Memory B cell (primary cell): ENCODE data around the gene KCNJ18.
"Not testable (repeated sequence)": the region's sequence is repeated elsewhere in the genome, so short reads cannot be mapped to it uniquely, and the experiment has no call there.

ENCODE experiments used
- ATAC-seq: fragments of 150-1000 bp; cut with Tn5 transposase; 2 replicates; pipeline ENCODE4 v1.10.0; 2021; ENCODE audit warnings: low read depth, mild to moderate bottlenecking, moderate library complexity
- DNase-seq, 2 donors: peaks; one replicate each; pipeline ENCODE4 v3.0.0; 2022; ENCODE audit warnings: low spot score in 2 of 2
- H3K27ac Mint-ChIP-seq: one replicate; pipeline ENCODE4 v1.8.0; 2022; ENCODE audit warnings: mild to moderate bottlenecking, moderate library complexity, mixed read lengths
- H3K27me3 Mint-ChIP-seq: one replicate; pipeline ENCODE4 v1.8.0; 2022; ENCODE audit warnings: mixed read lengths
- H3K36me3 Mint-ChIP-seq: one replicate; pipeline ENCODE4 v1.8.0; 2022; ENCODE audit warnings: mild to moderate bottlenecking, mixed read lengths
- H3K4me1 Mint-ChIP-seq: one replicate; pipeline ENCODE4 v1.8.0; 2022; ENCODE audit warnings: mixed read lengths
- H3K4me3 Mint-ChIP-seq: one replicate; pipeline ENCODE4 v1.8.0; 2022; ENCODE audit warnings: mild to moderate bottlenecking, moderate library complexity, mixed read lengths
- H3K9me3 Mint-ChIP-seq: one replicate; pipeline ENCODE4 v1.8.0; 2022; ENCODE audit warnings: mixed read lengths

Gene KCNJ18

DNA sequence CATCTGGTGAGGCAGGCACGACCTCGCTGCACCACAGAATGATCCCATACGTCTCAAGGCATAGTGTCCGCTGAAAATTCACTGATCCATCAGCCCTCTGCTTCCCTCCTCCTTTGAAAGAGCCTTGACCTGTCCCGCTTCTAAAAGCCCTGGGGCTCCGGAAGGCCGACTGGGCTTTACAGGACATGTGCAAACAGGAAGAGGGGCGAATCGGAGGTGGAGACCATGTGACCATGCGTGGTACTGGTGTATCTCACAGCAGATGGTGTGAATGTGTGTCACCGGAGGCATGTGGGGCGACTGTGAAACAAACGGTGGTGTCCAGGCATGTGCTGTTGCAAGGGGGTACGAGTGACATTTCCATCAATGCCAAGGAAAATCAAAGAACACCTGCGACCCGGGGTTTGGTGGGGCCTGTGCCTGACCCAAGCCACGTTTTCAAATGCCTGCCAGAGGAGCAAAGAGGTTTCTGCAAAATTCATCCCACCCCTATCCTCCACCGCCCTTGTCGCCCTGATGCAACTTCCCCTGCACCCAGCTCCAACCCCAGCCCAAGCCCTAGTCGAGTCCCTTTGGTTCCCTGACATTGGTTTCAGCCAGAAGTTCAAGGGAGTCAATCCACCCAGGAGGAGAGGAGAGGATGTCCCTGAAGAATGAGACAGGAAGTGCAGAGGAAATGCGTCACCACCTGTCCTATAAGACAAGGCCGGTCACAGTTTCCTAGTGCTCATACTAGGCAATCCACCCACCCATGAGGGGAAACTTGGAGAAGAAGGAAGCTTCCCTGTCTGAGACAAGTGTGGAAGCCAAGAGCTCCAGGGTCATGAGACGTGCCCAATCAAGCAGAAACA, 5.9 kb upstream of the KCNJ18 start:
- no peaks in the 10 kb centered on the region for H3K36me3 Mint-ChIP-seq
- no peaks in the 10 kb centered on the region for H3K4me1 Mint-ChIP-seq
- H3K27ac Mint-ChIP-seq, result no peak overlapping the region
- H3K4me3 Mint-ChIP-seq, result no peak overlapping the region
- no peak for ATAC-seq
- DNase-seq, result no peak
- no peaks in the 10 kb centered on the region for H3K27me3 Mint-ChIP-seq
- no peaks in the 10 kb centered on the region for H3K9me3 Mint-ChIP-seq

DNA sequence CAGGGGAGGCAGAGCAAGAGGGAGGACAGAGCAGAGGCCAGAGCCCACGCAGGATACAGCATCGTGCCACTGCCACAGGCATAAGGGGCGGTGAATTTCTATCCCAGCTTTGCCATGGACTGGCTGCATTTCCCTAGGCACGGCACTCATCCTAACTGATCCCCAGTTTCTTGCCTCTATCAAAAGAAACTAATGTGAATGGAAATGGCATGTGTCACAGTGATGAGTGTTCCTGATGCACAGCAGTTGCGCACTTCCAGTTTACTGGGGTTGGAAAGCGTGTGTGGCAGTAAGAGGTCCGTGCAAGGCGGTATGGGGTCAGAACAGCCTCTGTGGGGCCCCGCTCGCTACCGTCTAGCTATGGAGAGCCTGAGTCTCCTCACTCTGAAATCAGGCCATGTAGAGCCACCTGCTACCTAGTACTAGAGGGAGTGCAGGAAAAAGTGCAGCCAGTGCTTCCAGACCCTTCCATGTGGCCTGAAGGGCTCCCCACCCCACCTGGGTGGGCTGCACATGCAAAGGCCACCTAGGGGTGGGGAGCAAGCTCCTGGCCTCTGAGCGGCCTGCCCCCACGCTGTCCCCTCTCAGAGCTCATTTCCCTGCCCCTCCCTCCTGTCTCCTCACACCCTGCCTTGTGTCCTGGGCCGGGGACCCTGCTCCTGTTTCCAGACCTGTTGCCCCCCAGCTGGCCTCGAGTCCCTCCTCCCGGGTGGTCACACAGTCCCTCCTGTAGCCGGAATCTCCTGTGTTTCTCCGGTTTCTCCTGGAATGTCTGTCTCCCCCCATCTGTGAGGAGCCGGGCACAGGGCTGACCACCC, 5.0 kb upstream of the KCNJ18 start:
- H3K4me1 Mint-ChIP-seq, result no peaks in the 10 kb centered on the region
- no peak for ATAC-seq
- H3K27ac Mint-ChIP-seq, result no peak overlapping the region

DNA sequence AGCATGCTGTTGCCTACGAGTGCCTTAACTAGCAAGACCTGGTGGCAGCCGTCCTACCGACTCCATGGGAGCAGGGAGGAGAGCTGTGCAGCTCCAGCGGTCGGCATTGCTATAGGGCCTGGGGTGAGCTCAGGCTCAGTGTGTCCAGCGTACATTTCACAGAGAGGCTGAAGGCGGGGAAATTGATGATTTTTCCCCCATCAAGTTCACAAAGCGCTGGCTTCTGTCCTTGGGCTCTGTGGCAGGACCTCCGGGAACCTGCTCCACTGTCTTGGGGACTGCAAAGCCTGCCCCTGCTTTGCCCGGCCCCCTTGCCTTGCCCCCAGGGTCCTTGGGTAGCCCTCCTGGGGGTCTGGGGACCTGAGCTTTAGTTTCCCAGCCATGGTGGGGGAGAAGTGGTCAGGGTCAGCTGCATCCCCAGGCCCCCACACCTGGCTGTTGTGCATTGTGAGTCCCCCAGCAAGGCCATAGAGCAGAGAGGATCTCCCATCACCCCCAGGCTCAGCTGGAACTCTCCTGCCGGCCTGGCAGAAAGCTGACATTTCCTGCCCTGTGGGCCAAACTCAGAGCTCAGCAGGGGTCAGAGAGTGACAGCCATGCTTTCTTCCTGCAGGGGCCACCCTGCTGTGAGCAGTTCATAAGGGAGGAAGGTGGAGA, 3.9 kb upstream of the KCNJ18 start:
- no peak overlapping the region for H3K27ac Mint-ChIP-seq
- no peaks in the 10 kb centered on the region for H3K4me1 Mint-ChIP-seq
- no peaks in the 10 kb centered on the region for H3K27me3 Mint-ChIP-seq
- no peaks in the 10 kb centered on the region for H3K9me3 Mint-ChIP-seq
- no peak for DNase-seq
- H3K4me3 Mint-ChIP-seq, result no peak overlapping the region
- no peaks in the 10 kb centered on the region for H3K36me3 Mint-ChIP-seq
- ATAC-seq, result no peak

More for the DNA sequence above, 5.0 kb upstream of the KCNJ18 start:
- H3K27me3 Mint-ChIP-seq, result no peaks in the 10 kb centered on the region
- DNase-seq, result no peak
- H3K9me3 Mint-ChIP-seq, result no peaks in the 10 kb centered on the region
- no peaks in the 10 kb centered on the region for H3K36me3 Mint-ChIP-seq
- no peak overlapping the region for H3K4me3 Mint-ChIP-seq

DNA sequence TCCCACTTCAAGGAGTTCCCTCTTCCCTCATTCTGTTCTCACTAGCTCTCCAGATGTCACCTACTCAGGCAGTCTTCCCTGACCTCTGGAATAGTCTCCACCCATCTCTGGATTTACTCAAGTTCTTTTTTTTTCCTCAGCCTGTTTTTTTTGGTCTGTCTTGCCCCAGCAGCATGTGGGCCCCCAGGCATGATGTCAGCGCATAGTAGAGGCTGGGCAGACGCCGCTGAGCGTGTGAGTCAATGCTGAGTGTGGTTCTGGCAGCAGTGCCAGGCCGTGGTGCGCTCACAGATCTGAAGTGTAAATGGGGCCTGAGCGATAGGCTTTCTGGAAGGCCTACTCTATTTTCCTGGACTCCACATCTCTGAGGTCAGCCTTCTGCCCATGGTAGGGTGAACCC, 2.7 kb upstream of the KCNJ18 start:
- no peak overlapping the region for H3K27ac Mint-ChIP-seq
- no peak for DNase-seq

DNA sequence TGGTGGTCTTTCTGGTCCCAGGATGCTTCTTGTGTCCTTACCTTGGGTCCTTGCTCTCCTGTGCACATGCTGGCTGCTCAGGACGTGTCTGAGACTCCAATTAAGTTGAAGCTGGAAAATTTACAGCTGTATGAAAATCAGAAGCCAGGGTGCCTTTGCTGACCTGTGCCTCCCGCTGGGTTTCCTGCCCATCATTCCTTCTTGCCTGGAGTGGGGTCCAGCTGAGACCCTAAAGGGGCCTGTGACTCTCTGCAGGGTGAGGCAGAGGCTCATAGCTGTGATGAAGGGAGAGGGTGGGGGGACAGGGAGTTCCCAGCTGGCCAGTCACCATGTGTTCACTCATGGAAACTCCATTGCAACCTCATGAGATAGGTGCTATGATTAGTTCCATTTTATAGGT, 1.5 kb upstream of the KCNJ18 start:
- not testable (repeated sequence) for H3K36me3 Mint-ChIP-seq, H3K27ac Mint-ChIP-seq, H3K4me3 Mint-ChIP-seq, H3K27me3 Mint-ChIP-seq, H3K4me1 Mint-ChIP-seq, DNase-seq, ATAC-seq
- peaks cover 10% of the 10 kb centered on the region for H3K9me3 Mint-ChIP-seq

More for the DNA sequence above, 2.7 kb upstream of the KCNJ18 start:
- H3K27me3 Mint-ChIP-seq, result no peaks in the 10 kb centered on the region
- H3K36me3 Mint-ChIP-seq, result no peaks in the 10 kb centered on the region
- H3K4me1 Mint-ChIP-seq, result no peaks in the 10 kb centered on the region
- ATAC-seq, result no peak
- peaks cover 3% of the 10 kb centered on the region for H3K9me3 Mint-ChIP-seq
- no peak overlapping the region for H3K4me3 Mint-ChIP-seq

DNA sequence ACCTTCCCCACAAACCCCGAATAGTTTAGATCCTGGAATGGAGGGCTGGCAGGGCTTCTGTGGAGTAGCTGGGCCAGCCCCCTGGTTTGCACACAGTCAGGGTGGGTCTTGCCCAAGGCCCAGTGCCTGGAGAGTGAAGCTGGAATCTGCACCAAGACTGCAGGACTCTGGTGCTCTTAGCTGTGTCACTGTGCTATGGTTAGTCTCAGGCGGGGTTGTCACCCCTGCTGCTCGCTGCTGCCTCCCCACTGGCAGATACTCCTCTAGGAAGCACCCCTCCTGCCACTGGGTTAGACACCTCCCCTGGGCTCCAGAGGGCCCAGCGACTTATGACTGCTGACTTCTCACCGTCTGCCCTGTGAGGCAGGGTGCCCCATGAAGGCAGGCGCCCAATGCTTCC, 842 bp upstream of the KCNJ18 start:
- not testable (repeated sequence) for H3K36me3 Mint-ChIP-seq, H3K27me3 Mint-ChIP-seq, H3K4me3 Mint-ChIP-seq, H3K27ac Mint-ChIP-seq, DNase-seq, ATAC-seq, H3K4me1 Mint-ChIP-seq
- peaks cover 13% of the 10 kb centered on the region for H3K9me3 Mint-ChIP-seq

DNA sequence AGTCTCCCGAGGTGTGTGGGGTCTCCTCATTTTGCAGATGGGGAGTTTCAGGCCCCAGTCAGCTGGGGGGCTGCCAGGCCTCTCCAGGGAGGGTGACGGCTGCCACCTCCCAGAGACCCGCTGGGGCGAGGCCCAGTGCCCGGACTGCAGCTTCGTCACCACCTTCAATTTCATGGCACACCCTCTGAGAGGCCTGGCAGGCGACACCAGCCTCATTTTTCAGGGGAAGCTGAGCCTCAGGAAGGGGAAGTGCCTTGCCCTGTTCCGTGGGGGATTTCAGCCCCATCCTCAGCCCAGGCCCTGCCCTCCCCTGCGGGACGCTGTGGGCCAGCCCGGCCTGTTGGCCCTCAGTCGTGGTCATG, 362 bp downstream of the KCNJ18 start:
- H3K27ac Mint-ChIP-seq, H3K4me3 Mint-ChIP-seq, H3K27me3 Mint-ChIP-seq, H3K36me3 Mint-ChIP-seq, H3K4me1 Mint-ChIP-seq, ATAC-seq, DNase-seq: not testable (repeated sequence)
- peaks cover 13% of the 10 kb centered on the region for H3K9me3 Mint-ChIP-seq

DNA sequence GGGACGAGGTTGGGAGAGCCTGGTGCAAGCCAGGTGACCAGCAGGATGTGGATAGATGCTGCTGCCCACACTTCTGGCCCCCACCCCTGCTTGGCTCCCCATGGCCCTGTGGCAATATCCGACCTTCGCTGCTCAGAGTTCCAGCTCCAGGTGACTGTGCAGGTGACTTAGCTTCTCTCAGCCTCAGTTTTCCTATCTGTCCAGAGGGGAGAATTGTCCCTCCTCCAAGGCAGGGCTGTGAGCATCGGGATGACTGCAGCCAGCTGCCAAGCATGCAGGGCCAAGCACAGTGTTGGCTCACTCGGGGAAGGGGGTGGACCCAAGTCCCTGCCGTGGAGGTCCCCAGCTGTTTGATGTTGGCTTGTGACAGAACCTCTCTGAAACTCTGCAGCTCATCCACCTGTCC, 1.1 kb downstream of the KCNJ18 start:
- H3K4me3 Mint-ChIP-seq, ATAC-seq: not testable (repeated sequence)

DNA sequence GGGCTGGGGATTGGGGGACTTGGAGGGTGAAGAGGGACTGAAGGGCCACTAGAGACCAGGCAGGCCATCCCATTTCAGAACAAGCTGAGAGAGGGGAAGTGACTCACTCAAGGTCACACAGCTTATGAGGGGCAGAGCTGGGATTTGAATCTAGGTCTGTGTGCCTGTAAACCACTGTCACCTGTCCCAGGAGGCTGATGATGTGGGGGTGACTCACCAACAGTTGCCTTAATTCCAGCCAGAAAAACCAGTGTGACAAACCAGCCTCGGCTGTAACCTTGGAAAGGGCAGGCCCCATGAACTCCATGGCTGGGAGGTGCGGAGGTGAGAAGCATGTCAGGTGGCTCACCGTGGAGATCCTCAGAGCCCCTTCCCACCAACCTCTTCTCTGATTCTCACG, 1.6 kb downstream of the KCNJ18 start:
- H3K4me1 Mint-ChIP-seq, H3K4me3 Mint-ChIP-seq, H3K27me3 Mint-ChIP-seq, DNase-seq, H3K36me3 Mint-ChIP-seq, H3K27ac Mint-ChIP-seq, ATAC-seq: not testable (repeated sequence)
- peaks cover 13% of the 10 kb centered on the region for H3K9me3 Mint-ChIP-seq

More for the DNA sequence above, 1.1 kb downstream of the KCNJ18 start:
- peaks cover 13% of the 10 kb centered on the region for H3K9me3 Mint-ChIP-seq
- H3K27me3 Mint-ChIP-seq, H3K36me3 Mint-ChIP-seq, DNase-seq, H3K4me1 Mint-ChIP-seq, H3K27ac Mint-ChIP-seq: not testable (repeated sequence)

DNA sequence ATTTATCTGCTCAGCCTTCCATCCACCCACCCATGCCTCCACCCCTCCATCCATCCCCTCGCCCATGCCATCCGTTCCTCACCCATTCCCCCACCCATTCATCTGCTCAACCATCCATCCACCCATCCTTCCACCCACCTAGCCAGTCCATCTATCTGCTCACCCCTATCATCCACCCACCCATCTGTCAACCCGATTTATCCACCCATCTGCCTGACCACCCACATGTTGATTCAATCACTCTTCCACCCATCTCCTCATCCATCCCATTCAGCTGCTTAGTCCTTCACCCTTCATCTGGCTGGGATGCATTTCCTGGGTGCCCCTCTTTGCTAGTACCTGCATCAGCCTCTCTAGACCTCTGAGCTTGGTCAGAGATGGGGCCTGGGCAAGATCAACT, 3.9 kb downstream of the KCNJ18 start:
- not testable (repeated sequence) for H3K4me1 Mint-ChIP-seq, DNase-seq, H3K27ac Mint-ChIP-seq, ATAC-seq, H3K27me3 Mint-ChIP-seq, H3K36me3 Mint-ChIP-seq, H3K4me3 Mint-ChIP-seq
- H3K9me3 Mint-ChIP-seq, result peaks cover 13% of the 10 kb centered on the region

DNA sequence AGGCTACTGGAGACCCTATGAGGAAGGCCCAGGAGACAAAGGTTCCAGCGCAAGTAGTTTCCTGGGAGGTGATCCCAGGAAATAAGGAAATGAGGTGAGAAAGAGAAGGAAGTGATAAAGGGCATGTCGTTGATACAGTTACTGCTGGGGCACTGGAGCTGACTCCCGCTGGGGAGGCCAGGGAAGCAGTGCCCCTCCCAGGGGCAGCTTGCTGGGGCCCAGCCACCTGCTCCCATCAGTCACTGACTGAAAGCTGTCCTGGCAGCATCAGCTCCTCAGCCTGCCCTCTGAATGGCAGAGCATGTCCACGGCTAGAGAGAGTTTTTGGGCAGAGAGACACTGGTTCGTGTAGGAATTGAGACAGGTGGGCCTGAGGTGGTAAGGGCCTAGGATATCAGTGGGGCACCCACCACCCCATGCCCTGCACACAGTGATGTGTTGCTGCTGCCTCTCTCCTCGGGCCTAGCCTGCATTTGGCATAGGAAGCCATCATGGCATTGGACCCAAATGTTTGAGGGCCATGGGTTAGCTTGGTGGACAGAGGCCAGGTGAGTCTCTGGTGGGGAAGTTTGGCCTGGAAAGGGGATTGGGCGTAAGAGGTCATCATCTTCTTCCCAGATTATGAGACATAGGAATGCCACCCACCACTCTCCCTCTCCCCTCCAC, 4.7 kb downstream of the KCNJ18 start:
- not testable (repeated sequence) for H3K36me3 Mint-ChIP-seq, H3K4me3 Mint-ChIP-seq, H3K27ac Mint-ChIP-seq, ATAC-seq, H3K4me1 Mint-ChIP-seq, DNase-seq, H3K27me3 Mint-ChIP-seq
- peaks cover 13% of the 10 kb centered on the region for H3K9me3 Mint-ChIP-seq

DNA sequence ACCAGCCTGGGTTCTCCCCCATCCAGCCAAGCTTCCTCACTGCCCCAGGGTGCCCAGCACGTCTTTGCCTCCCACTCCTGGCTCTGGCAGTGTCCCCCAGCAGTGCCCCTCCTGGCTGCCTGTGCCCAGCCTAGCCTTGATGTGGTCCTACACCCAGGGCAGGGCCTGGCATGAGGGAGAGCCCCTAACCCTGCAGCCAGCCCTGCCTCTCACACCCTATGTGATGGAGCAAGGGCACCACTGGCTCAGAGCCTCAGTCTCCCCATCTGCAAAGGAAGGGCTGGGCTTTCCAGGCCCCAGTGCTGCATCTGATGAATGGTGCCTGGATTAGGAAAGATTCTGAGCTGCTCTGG, 5.2 kb downstream of the KCNJ18 start:
- not testable (repeated sequence) for H3K4me1 Mint-ChIP-seq, H3K27ac Mint-ChIP-seq, DNase-seq, ATAC-seq, H3K4me3 Mint-ChIP-seq, H3K27me3 Mint-ChIP-seq, H3K36me3 Mint-ChIP-seq
- H3K9me3 Mint-ChIP-seq, result peaks cover 13% of the 10 kb centered on the region

DNA sequence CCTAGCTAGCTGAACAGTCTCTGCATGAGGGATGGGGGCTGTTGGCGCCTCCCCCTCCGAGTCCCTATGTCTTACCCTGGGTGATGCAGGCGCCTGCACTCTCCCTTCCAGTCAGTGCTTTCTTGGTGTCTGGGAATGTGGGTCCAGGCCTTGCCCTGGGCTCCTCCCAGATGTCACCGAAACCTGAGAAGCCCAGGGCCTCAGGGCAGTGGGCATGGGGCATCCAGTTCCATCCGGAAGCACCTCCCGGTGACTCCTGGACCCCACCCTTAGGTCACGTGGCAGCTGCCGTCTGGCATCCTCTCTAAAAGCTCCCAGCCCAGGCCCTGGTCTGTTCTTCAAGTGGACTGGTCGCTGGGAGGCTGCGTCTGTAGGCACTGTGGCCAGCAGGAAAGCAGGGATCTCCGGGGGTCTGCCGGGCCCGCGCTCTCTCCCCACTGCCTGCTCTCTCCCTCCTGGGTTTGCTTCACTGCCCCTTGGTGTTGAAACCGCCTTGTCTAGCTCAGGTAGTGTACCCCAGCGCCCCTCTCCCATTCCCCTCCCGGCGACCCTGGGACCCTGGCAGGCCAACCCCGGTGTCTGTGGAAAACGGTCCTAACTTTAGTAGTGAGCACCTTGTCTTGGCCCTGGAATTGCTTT, 6.2 kb downstream of the KCNJ18 start:
- not testable (repeated sequence) for H3K27ac Mint-ChIP-seq, ATAC-seq, H3K4me1 Mint-ChIP-seq, H3K4me3 Mint-ChIP-seq, H3K27me3 Mint-ChIP-seq, H3K36me3 Mint-ChIP-seq, DNase-seq
- peaks cover 13% of the 10 kb centered on the region for H3K9me3 Mint-ChIP-seq
